Mesenchymal stem cell (in vitro differentiated cells and primary cell): ENCODE data around the gene ERLIN1.

Experiments
- DNase-seq: peaks from one replicate; pipeline ENCODE4 v3.0.0-alpha.2; 2013
- H2AFZ ChIP-seq: one replicate; pipeline ENCODE4 v1.6.1; 2013; ENCODE audit warnings: low read depth, mild to moderate bottlenecking, control low read depth, inconsistent platforms, low read length, moderate library complexity
- H2AK5ac ChIP-seq: 2 replicates; pipeline ENCODE4 v1.6.1; 2013; ENCODE audit warnings: low read length, moderate library complexity, mild to moderate bottlenecking, inconsistent platforms; ENCODE audit not compliant: severe bottlenecking
- H2BK120ac ChIP-seq: one replicate; pipeline ENCODE4 v1.6.1; 2013; ENCODE audit warnings: low read depth, mild to moderate bottlenecking, inconsistent platforms, low read length, moderate library complexity
- H2BK12ac ChIP-seq, 2 experiments: one replicate each; pipeline ENCODE4 v1.6.1; 2013; ENCODE audit warnings: inconsistent platforms in 2 of 2, low read length in 2 of 2, mild to moderate bottlenecking in 2 of 2, moderate library complexity in 2 of 2, control low read depth in 1 of 2
- H2BK15ac ChIP-seq: one replicate; pipeline ENCODE4 v1.6.1; 2013; ENCODE audit warnings: mild to moderate bottlenecking, low read depth, inconsistent platforms; ENCODE audit not compliant: poor library complexity, severe bottlenecking
- H2BK5ac ChIP-seq: 2 replicates; pipeline ENCODE4 v1.6.1; 2013; ENCODE audit warnings: low read depth, mild to moderate bottlenecking, low read length, control low read depth, inconsistent platforms; ENCODE audit not compliant: poor library complexity, severe bottlenecking
- H3K14ac ChIP-seq, 2 experiments: one replicate each; pipeline ENCODE4 v1.6.1; 2013; ENCODE audit warnings: inconsistent platforms in 2 of 2, low read length in 2 of 2, control low read depth in 1 of 2, mild to moderate bottlenecking in 1 of 2, moderate library complexity in 1 of 2
- H3K18ac ChIP-seq, 2 experiments: one replicate each; pipeline ENCODE4 v1.6.1; 2013; ENCODE audit warnings: inconsistent platforms in 2 of 2, low read length in 2 of 2, control low read depth in 1 of 2, low read depth in 1 of 2, mild to moderate bottlenecking in 1 of 2
- H3K23ac ChIP-seq, 2 experiments: one replicate each; pipeline ENCODE4 v1.6.1; 2013; ENCODE audit warnings: inconsistent platforms in 2 of 2, low read length in 2 of 2, mild to moderate bottlenecking in 2 of 2, moderate library complexity in 2 of 2, control low read depth in 1 of 2
- H3K27ac ChIP-seq: 2 replicates; pipeline ENCODE4 v1.5.1; 2013; ENCODE audit warnings: mild to moderate bottlenecking, moderate library complexity, low read length, control low read depth, inconsistent platforms; ENCODE audit not compliant: poor library complexity, severe bottlenecking
- H3K27me3 ChIP-seq, 2 experiments: 2 replicates each; pipeline versions ENCODE4 v1.6.1 to v1.7.0; 2013; ENCODE audit warnings: low read length in 2 of 2, mild to moderate bottlenecking in 2 of 2, moderate library complexity in 2 of 2, control low read depth in 1 of 2, inconsistent platforms in 1 of 2; ENCODE audit not compliant: control insufficient read depth in 1 of 2, insufficient read depth in 1 of 2
- H3K36me3 ChIP-seq, 2 experiments: 2 replicates each; pipeline versions ENCODE4 v1.6.1 to v1.7.0; 2013; ENCODE audit warnings: low read length in 2 of 2, control low read depth in 1 of 2, inconsistent platforms in 1 of 2, low read depth in 1 of 2, mild to moderate bottlenecking in 1 of 2; ENCODE audit not compliant: insufficient read depth in 2 of 2, control insufficient read depth in 1 of 2
- H3K4ac ChIP-seq, 2 experiments: one replicate each; pipeline ENCODE4 v1.6.1; 2013; ENCODE audit warnings: inconsistent platforms in 2 of 2, low read length in 2 of 2, mild to moderate bottlenecking in 2 of 2, moderate library complexity in 2 of 2, control low read depth in 1 of 2, low read depth in 1 of 2
- H3K4me1 ChIP-seq: 2 replicates; pipeline ENCODE4 v1.6.1; 2013; ENCODE audit warnings: low read depth, low read length, control low read depth; ENCODE audit not compliant: control insufficient read depth, insufficient read depth
- H3K4me2 ChIP-seq: 2 replicates; pipeline ENCODE4 v1.6.1; 2013; ENCODE audit warnings: low read length, mild to moderate bottlenecking, inconsistent platforms; ENCODE audit not compliant: poor library complexity, severe bottlenecking
- H3K4me3 ChIP-seq, 2 experiments: 2 replicates each; pipeline versions ENCODE4 v1.5.1 to v1.7.0; 2013; ENCODE audit warnings: low read length in 2 of 2, mild to moderate bottlenecking in 2 of 2, control low read depth in 1 of 2, low read depth in 1 of 2; ENCODE audit not compliant: insufficient read depth in 1 of 2
- H3K79me1 ChIP-seq: replicated peaks from 2 replicates; pipeline ENCODE4 v1.6.1; 2013; ENCODE audit warnings: mild to moderate bottlenecking, control low read depth, low read length, inconsistent platforms; ENCODE audit not compliant: poor library complexity, severe bottlenecking
- H3K9ac ChIP-seq: 2 replicates; pipeline ENCODE4 v1.7.0; 2013; ENCODE audit warnings: mild to moderate bottlenecking, low read length, moderate library complexity
- H3K9me3 ChIP-seq: 2 replicates; pipeline ENCODE4 v1.7.0; 2013; ENCODE audit warnings: mild to moderate bottlenecking, low read length; ENCODE audit not compliant: control insufficient read depth
- H4K8ac ChIP-seq: one replicate; pipeline ENCODE4 v1.6.1; 2013; ENCODE audit warnings: inconsistent platforms, mild to moderate bottlenecking, low read length, moderate library complexity
- H4K91ac ChIP-seq: one replicate; pipeline ENCODE4 v1.6.1; 2013; ENCODE audit warnings: mild to moderate bottlenecking, low read length, inconsistent platforms
- WGBS: methylation state at CpG from one replicate; pipeline ENCODE4 v1.1.7; 2013; ENCODE audit warnings: mixed read lengths; 5-methylcytosine and 5-hydroxymethylcytosine counted together

ERLIN1 gene

GRCh38 chr10:100103581-100103980 is 82.2 kb downstream of the ERLIN1 start:
- no peak overlapping the region for H2BK15ac ChIP-seq
- H3K27me3 ChIP-seq, result peaks cover 4 to 8% of the 10 kb centered on the region in 2 experiments
- no peak overlapping the region for H2BK12ac ChIP-seq
- H3K9me3 ChIP-seq, result peaks cover 2% of the 10 kb centered on the region
- H2AFZ ChIP-seq, result no peak overlapping the region
- WGBS, result 83% methylated on average over 1 of the region's 5 CpGs
- H3K14ac ChIP-seq, result no peak overlapping the region
- no peak overlapping the region for H3K23ac ChIP-seq
- H2BK120ac ChIP-seq, result no peak overlapping the region
- H3K79me1 ChIP-seq, result no peaks in the 10 kb centered on the region
- H3K9ac ChIP-seq, result no peak overlapping the region
- peaks cover 2% of the 10 kb centered on the region for H3K4me1 ChIP-seq
- H4K8ac ChIP-seq, result no peak overlapping the region
- H4K91ac ChIP-seq, result no peak overlapping the region
- no peak for DNase-seq
- no peak overlapping the region for H3K27ac ChIP-seq
- no peak overlapping the region for H2AK5ac ChIP-seq
- H3K18ac ChIP-seq, result no peak overlapping the region
- H2BK5ac ChIP-seq, result no peak overlapping the region
- no peaks in the 10 kb centered on the region for H3K36me3 ChIP-seq
- no peak overlapping the region for H3K4ac ChIP-seq
- H3K4me3 ChIP-seq, result no peak overlapping the region
- H3K4me2 ChIP-seq, result no peak overlapping the region

GRCh38 chr10:100101192-100102076 is 84.4 kb downstream of the ERLIN1 start:
- Histone ChIP-seq H2BK5ac (no peak overlapping the region), H3K27ac (no peak overlapping the region), H4K91ac (no peak overlapping the region), H3K14ac (no peak overlapping the region), H2AFZ (no peak overlapping the region), H3K9ac (no peak overlapping the region), H3K23ac (no peak overlapping the region), H3K4ac (no peak overlapping the region), H3K4me2 (no peak overlapping the region), H3K18ac (no peak overlapping the region), H4K8ac (no peak overlapping the region), H3K36me3 (no peaks in the 10 kb centered on the region), H3K4me1 (peaks cover 2% of the 10 kb centered on the region), H3K79me1 (no peaks in the 10 kb centered on the region), H3K4me3 (no peak overlapping the region), H3K27me3 (no peaks in the 10 kb centered on the region), H2AK5ac (no peak overlapping the region), H2BK12ac (no peak overlapping the region), H2BK120ac (no peak overlapping the region), H3K9me3 (peaks cover 14% of the 10 kb centered on the region), H2BK15ac (no peak overlapping the region)
- 53% methylated on average over 5 of the region's 6 CpGs for WGBS
- DNase-seq, result peak; percentile 14

DNA sequence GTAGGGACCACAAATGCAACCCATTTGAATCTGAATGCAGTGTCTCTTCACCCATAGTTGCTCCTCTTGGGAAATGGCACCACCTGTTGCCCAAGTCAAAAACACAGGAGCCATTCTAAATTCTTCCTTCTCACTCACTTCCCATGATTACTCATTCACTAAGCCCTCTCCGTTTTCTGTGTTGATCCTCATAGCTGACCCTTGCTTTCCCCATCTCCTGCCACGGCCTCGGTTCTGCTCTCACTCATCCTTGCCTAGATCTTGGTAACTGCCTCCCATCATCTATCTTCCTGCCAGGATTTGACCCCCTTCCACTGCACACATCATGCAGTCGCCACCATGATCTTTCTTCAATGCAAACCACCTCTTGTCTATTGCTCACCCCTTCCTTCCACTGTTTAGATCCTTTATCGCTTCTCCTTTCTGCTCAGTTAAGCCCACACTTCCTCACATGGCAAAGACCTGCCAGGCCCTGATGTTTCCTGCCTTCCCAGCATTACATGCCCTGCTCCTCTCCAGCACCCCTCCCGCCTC is 85.1 kb downstream of the ERLIN1 start:
- H3K4ac ChIP-seq, result no peak overlapping the region
- H3K18ac ChIP-seq, result no peak overlapping the region
- no peak overlapping the region for H2BK120ac ChIP-seq
- WGBS, result 75% methylated on average over 6 of the region's 6 CpGs
- H2BK15ac ChIP-seq, result no peak overlapping the region
- H3K79me1 ChIP-seq, result no peaks in the 10 kb centered on the region
- no peak overlapping the region for H2BK5ac ChIP-seq
- H3K9ac ChIP-seq, result no peak overlapping the region
- H3K14ac ChIP-seq, result peak overlapping the region in 1 of 2 experiments; percentile 55
- no peak overlapping the region for H4K8ac ChIP-seq
- no peak overlapping the region for H3K4me2 ChIP-seq
- H2BK12ac ChIP-seq, result no peak overlapping the region
- H3K9me3 ChIP-seq, result peaks cover 14% of the 10 kb centered on the region
- H2AK5ac ChIP-seq, result no peak overlapping the region
- peak overlapping the region; percentile 5 for H2AFZ ChIP-seq
- H3K23ac ChIP-seq, result no peak overlapping the region
- H3K4me3 ChIP-seq, result no peak overlapping the region
- peak; percentile 19 for DNase-seq
- no peaks in the 10 kb centered on the region for H3K36me3 ChIP-seq
- no peak overlapping the region for H3K27ac ChIP-seq
- H3K27me3 ChIP-seq, result no peaks in the 10 kb centered on the region
- peaks cover 2% of the 10 kb centered on the region for H3K4me1 ChIP-seq
- no peak overlapping the region for H4K91ac ChIP-seq
